HUDEP-2 (cell line): ENCODE measurements around the gene ANKRD40.

Experiments
- DNase-seq, 76 experiments: peaks; one replicate each; lab custom pipeline; 2025; ENCODE audit not compliant: unreplicated experiment in 76 of 76; lab: John Stamatoyannopoulos, UW

ANKRD40 gene

GRCh38 chr17:50656509-50656908, 51.2 kb downstream of the ANKRD40 start:
- no peak for DNase-seq

- no peak for DNase-seq
These were observed 54.0 kb downstream of the ANKRD40 start for GRCh38 chr17:50653738-50654137.

- DNase-seq = no peak
These were observed 56.1 kb downstream of the ANKRD40 start for GRCh38 chr17:50651661-50652060.

GRCh38 chr17:50649042-50649908, 58.4 kb downstream of the ANKRD40 start:
- DNase-seq = no peak

- no peak for DNase-seq
These were observed 60.5 kb downstream of the ANKRD40 start for GRCh38 chr17:50647187-50647586.

- DNase-seq = no peak
These were observed 61.7 kb downstream of the ANKRD40 start for GRCh38 chr17:50645748-50646682.
